ENCODE data around the gene GPR34.
"Not testable (repeated sequence)": the region's sequence is repeated elsewhere in the genome, so short reads cannot be mapped to it uniquely, and the experiment has no call there.

GPR34 gene, protein sequence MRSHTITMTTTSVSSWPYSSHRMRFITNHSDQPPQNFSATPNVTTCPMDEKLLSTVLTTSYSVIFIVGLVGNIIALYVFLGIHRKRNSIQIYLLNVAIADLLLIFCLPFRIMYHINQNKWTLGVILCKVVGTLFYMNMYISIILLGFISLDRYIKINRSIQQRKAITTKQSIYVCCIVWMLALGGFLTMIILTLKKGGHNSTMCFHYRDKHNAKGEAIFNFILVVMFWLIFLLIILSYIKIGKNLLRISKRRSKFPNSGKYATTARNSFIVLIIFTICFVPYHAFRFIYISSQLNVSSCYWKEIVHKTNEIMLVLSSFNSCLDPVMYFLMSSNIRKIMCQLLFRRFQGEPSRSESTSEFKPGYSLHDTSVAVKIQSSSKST

DNA sequence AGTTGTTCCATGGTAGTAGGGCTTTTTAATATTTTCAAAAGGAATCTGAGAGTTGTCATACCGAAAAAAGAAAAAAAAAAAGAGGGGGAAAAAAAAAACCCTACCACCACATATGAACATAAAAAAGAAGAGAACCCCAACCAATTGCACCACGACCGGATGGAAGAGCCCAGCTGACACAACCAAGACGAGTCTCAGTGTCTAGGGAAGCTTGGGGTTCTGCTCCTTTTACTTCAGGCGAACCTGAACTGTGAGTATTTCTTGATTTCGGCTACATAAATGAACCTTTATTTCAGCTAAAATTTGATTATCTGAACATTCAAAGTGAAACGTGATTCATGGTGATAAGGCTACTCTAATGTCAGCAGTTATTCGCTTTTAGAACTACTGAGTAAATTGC is at the start of gene GPR34:
TSS of gene GPR34 (plus strand) at position 139 of the 400 bp plus-strand sequence. CDS start 6,661 bp downstream, outside the sequence.
- DNase-seq: no peak

DNA sequence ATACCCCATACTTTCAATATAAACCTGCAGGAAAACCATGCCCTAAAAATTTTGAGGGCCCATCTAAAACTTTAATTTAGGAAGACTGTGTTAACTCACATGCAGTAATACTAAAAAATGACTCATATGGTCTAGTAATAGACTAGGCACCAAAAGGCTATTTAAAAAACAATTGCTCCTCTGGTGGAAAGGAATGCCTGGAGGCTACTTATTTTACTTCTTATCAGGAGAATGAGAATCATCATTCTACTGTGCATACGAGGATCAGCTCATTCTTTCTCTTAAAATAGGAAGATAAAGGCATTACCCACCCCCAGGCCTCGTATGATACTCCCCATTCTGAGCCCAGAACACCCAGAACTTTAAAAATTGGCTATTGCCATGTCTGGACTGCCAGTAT is 42.6 kb upstream of the GPR34 start:
- DNase-seq: not testable (repeated sequence)

DNA sequence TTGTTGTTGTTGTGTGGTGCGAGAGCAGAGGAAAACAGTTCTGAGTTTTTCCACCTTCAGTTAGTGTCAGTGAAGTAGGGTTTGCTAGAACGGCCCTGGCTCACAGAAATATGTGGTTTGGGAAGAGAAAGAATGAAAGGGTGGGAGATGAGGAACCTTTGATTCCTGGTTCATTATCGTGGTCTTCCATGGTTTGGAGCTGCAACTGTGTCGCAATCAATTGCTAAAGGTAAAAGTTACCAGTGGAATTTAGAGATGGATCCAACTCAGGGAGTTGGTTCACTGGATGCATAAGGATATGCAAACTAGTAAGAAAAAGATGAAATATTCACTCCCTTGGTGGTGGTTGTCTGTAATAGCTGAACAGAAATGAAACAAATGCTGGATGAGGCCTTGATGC is 35.6 kb upstream of the GPR34 start:
- DNase-seq: no peak

DNA sequence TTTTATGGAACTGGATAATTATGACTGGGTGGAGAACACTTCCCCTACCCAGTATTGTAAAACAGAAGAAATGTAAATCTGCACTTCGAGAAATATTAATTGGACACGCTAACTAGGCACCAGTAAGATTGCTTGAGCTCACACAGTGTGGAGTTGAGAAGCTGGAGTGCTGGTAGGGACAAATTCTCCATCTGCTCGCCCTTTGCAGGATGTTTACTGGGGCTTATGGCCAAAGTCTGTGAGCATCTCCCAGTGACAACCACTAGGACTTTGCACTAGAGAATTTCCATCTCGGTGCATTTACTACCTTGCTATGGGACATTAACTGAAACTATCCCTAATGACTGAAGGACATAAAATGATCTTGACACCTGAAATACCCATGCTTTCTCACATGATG is 33.7 kb upstream of the GPR34 start:
- DNase-seq: no peak

DNA sequence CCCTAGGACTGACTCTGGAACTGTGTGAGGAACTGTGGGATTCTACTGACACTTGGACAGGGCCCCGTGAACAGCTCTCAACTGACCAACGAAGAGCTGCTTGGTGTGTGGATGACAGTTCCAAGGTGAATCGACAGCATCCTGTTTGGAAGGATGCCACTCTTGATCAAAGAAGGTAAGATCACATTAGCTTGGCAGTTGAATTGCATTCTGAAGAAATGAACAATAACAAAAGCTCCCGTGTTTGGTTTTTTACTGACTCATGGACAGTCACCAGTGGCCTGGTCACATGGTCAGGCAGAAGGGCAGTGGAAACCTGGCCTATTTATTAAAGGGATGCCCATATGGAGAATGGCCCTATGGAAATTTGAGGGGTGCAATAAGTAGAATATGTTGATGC is 33.1 kb upstream of the GPR34 start:
- no peak for DNase-seq

DNA sequence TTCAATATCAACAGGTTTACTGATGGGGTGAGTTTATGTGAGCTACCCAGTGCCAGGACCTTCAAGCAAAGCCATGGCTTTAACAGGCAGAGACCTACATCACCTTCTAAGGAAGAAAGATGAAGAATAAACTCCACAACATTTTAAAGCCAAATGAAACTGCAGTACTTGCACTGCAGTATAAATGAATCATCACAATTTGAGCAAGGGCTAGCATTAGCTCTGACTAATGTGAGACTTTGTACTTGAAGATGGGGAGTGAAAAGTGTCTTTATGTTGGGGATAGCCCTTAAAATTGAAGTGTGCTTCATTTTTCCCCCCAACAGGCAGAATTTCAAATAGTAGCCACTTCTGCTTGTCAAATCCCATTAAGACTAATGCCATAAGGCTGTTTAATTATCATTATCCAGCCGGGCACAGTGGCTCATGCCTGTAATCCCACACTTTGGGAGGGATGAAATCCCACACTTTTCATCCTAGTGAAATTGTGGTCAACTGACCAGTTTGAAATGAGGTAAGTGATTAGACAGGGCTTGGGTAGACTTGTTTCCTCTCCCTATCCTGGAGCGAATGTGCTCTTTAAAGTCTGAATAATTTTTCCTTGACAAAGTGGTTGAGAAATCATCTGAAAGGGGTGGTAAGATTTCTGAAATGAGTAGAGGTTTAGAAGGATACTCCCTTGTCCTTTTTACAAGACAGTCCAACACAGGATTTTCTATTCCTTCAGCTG is 27.2 kb upstream of the GPR34 start:
- DNase-seq: peak; percentile 11

DNA sequence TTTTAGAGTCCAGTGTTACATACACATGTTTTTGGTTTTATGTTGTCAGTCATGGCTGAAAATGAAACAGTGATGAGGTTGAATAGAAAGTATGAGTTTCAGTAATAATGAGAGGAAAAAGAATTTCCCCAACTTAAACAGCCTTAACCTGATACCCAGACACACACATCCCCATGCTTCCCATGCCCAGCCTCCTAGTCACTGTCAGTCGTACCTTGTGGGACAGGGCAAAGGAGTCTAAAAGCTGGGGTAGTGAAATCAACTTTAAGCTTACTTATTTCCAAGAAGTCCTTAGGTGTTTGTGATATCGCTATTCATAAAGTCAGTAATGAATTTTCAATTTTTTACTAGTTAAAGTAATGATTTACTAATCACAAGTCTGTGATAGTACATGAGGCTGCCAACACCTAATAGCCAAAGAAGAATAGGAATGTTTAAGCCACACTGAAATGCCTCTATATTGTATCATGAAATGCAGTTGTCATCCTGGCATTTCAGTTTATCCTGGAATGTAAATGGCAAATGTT is 24.3 kb upstream of the GPR34 start:
- DNase-seq: no peak

DNA sequence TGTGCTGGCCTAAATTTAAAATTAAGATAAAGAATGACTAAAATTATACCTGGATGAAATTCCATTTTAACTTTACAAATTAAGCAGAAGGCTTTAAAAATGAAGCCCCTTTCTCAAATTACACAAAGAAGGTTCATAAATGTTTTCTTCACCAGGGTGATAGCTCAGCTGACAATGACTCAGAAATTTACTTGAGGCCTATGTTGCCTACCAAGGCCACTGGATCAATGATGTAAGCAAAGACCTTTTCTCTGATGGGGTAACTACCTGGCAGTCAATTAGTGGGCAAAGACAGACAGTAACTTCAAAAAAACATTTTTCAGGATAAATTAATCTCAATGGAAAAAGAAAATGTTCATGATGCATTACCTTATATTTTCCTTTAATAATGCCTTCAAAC is 23.9 kb upstream of the GPR34 start:
- DNase-seq: no peak

DNA sequence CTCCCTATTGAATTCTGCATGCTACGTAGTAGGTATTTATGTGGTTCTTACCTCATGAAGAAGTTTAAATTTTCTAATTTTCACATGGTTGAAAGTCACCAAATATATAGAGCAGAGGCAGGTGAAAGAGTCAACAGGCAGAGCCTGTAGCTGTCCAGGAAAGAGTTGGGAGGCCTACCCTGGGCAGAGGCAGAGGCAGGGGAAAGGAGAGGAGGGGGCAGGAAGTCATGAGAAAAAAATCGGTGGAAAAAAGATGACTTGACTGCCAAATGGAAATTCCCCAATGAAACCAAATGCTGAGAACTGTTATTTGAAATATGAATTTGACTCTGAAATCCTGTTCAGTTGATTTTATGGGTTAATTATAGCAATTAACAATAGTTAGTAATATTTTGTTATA is 23.1 kb upstream of the GPR34 start:
- no peak for DNase-seq

DNA sequence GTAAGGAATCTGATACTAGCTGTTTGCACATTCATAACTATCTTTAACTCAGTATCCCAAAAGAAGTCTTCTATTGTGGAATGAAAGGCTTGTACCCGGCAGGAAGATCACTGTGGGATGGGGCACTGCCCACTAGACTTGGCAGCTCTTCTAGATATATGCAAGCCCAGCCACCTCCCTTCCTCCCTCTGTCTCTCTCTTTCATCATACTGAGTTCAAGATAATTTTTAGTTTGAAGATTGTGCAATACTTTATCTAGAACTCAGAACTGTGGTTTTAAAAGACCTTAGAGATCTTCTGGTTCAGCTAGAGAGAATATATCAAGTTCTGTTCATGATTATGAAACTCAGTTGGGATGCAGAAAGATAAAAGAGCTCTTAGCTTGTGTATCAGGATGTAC is 22.5 kb upstream of the GPR34 start:
- DNase-seq: no peak

DNA sequence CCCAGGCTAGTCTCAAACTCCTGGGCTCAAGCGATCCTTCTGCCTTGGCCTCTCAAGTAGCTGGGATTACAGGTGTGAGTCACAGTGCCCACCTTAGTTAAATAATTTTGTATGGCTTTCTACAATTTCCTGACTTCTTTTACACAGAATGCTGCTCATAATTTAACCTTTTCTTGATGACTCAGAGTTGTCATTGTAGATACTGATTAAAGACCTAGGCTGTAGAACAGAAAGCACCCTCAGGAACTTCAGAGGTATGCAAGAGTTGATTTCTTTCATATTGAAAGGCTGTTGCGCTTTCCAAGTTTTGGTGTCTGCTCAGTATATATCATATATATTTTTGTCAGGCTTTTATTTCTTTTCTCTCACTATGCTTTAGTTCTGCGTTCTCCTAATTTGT is 21.1 kb upstream of the GPR34 start:
- DNase-seq: no peak

DNA sequence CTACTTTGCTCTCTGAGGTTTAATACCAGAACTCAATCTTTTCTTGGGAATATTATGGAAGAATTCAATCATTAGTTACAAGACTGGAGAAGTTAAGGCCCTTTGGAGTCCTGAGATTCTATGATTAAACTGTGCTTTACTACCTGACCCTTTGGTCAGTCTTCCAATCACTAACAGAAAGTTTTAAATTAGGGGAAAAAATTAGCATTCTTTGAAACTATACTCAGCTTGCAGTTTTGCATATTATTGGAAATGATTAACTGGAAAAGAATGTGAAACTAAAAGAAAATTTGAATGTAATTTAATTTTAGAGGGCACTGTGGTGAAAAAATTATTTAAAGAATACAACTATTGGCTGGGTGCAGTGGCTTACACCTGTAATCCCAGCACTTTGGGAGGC is 18.7 kb upstream of the GPR34 start:
- DNase-seq: no peak

DNA sequence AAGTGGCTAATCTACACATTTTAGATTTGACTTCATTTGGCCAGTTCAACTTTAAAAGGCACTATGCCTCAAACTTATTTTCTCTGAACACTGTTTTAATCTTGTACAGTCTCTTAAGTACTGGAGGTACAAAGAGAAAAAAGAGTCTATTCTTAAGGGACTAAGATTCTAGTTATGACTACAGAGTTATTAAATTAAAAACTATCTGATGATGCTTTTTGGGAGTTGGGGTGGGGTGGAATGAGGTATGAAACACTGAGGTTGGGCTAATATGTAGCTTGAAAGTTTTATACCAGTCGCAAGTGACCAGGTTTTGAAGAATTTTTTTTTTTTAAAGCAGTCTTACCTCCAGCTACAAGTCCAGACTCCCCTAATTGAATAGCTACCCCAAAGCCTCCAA is 17.7 kb upstream of the GPR34 start:
- DNase-seq: no peak

DNA sequence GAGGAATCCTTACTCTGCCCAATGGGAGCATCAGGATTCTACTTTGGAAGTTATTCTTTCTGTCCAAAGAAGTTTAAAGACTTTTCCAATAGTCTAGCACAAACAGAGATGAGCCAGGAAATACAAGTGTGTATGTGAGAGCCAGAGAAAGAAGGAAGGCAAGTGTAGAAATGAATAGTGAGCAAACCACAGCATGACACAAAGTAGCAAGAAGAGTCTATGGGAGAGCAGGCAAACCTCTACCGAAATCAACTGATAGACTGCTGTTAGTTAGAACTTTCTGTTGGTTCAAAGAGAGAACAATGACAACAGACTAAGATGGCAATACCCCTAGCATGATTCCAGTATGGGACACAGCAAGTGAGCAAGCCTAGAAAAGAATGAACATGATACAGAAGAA is 16.1 kb upstream of the GPR34 start:
- DNase-seq: no peak

DNA sequence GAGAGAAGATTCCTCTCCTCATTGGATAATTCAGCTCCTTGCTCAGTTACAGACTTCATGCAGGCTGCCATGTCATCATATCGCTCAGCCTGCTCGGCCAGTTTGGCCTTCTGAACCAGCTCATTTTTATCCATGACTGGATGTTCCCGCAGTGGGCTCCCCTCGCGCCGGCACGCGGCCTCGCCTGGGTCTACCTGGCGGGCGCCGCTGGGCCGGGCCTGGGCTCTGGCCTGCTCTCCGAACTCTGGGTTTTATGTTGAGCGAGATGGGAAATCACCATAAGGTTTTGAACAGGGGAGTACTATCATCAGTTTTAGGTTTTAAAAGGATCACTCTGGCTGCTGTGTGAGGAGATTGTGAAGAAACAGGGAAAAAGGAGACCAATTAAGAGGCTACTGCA is 12.4 kb upstream of the GPR34 start:
- DNase-seq: not testable (repeated sequence)

DNA sequence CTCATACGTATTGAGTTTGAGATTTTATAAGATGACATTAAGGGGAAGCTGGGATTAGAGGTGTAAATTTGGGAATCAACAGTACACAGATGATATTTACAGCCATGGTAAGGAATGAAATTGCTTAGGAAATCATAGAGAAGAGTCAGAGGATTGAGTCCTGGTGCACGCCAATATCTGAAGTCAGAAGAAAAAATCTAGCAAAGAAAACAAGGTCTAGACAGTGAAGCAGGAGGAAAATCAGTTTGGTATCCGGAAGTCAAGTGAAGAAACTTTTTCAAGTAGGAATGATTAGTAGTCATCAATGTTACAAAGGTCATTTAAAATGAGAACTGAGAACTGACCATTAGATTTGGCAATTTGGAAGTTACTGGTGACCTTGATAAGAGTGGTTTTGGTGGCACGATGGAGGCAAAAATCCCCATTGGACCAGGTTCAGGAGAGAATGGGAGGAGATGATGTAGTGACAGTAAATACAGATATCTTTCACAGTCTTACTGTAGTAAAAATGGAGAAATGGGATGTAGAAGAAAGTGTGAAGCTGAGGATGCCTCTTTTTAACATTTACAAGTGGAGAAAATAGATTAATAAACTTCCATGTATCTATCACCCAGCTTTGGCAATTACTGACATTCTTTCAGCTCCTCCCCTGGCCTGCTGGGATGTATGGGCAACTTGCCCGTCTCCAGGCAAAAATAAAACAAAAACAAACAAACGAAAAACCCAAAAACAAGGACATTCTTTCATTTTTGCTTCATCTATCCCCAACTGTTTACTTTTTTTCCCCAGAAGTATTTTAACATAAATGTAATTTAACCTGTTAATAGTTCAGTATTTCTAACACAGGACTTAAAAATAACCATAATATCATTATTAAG is 11.4 kb upstream of the GPR34 start:
- no peak for DNase-seq

DNA sequence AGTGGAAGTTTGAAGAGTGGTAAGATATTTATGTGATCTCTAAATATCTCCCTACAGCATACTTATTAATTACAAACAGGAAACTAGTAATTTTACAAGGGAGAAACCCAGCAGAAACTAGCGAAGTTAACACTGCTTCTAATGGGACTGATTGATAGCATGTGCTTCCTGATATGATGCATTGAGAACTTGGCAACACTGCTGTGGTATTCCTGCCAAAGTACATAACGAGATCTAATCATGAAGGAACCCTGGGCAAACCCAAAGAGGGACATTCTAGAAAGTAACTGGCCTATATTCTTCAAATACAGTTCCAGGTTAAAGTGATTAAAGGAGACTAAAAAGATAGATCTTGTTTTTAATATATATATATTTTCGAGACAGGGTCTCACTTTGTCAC is 4.6 kb upstream of the GPR34 start:
- no peak for DNase-seq

DNA sequence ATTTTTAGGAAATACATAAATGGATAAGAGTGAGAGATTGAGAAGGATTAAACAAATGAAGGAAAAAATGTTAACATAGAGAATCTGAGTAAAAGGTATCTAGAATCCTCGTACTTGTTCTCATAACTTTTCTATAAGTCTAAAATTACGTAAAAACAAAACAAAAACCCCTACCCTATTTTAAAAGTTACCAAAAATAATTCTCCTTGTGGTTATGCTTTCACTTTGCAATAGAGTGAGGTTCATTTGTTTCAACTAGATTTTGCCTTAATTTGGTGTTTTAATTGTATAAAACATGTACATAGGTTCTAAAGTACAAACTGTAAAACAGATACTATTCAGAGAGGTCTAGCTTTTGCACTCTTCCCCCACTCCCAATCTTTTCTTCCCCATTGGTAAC is 3.8 kb upstream of the GPR34 start:
- DNase-seq: no peak

DNA sequence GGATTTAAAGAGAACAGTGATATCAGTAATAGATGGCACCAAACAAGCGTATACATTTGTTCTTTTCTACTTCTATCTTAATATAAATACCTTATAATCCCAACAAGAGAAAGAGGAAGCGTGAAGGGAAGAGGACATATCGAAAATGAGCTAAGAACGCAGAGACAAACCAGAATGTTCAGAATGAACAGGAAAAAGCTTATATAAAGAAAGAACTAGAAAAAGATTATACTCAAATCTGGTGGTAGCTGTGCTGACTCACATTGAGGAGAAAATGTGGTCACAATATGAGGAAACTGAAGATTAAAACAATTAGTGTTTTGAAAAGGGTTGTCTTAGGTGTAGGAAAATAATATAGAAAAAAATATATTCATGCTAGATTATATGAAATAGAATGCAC is 2.0 kb upstream of the GPR34 start:
- DNase-seq: no peak

DNA sequence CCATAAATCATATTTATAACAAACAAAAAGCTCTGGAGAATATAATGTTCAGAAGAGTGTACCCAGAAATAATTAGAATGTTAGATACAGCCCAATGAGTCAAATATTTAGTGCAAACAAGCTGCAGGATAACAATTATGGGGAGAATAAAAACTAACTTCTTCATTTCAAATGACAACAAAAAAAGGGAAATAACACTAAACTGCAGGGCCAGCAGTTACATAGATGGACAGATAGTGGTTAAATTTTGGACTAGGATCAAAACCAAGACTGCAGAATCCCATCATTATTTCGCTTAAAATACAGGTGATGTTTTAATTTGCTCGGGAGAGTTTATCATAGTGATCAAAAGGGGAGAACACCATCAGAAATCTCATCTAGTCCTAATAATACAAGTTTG is 617 bp upstream of the GPR34 start:
- DNase-seq: no peak

DNA sequence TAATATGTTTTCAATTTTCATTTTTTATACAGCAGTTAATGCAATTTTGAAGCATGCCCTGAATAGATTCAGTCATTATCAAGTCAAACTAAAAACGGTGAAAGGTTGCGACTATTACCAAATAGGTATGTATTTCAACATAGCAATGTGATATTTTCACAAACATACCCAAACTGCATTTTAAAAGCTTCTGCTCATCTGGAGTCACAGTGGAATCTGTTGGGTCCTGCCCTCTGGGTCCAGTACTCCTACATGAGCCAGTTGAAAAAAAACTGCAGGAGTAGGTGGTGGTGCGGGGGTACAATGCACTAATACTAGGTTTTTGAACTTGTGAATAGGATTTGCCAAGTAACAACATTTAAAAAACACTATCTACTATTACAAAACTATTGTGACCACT is 938 bp downstream of the GPR34 start:
- no peak for DNase-seq

DNA sequence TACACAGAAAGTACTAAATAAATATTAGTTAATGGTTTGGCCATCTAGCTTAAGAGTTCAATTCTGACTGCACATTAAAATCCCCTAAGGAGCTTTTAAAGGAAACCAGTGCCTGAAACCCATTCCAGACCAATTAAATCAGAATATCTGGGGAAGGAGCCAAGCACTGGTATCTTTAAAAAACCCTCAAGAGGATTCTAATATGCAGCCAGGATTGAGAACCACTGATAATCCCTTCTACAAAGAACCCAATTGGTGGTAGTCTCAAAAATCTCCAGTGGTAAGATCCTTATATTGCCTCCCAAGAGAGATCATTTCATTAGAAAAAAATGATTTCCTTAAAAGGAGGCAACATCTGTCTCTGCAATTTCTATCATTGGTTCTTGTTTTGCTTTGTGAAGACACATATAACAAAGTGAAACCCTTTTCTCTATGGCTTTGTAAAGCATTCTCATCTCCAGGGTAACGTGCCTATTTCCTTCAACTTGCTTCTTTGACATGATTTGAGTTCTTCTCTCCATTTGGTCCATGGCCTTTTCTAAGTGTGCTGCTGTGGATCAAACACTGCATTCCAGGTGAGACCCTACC is 3.5 kb downstream of the GPR34 start:
- DNase-seq: no peak

DNA sequence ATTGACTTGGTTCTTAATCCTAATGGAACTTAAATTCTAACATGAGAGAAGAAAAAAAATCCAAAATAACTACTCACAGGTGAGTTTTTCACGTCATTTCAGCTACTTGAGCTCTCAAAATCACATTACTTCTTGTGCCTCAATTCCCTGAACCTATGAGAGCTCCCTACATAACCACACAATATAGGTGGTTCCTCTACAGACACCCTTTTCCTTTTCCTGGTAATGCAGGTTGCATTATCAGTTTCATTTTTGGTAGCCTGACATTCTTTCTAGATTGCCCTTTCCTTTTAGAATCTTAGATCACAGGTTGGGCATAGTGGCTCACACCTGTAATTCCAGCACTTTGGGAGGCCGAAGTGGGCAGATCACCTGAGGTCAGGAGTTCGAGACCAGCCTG is 4.3 kb downstream of the GPR34 start:
- DNase-seq: no peak

Data from NCI-H524 treated with DMSO at 0.1 percent for 48 hours (cell line).